ENCODE measurements around the gene SHFL. TPM values are rescaled to one million over a fixed set of nuclear protein-coding genes. Genes with fewer than 3 reads are reported as not detected.

The SHFL gene
- total RNA-seq, 1 experiment from 2014 or later, result 22.8 TPM

- no peak for DNase-seq (ENCODE audit: low read depth, low spot score)
- in situ Hi-C loops (cut with HindIII; ENCODE audit: low pct_unique_long_range_greater_than_20kb, low sequenced_read_pairs), result no loop called here
Measured at GRCh38 chr19:10083911-10084310, 2.2 kb upstream of the SHFL start.

- in situ Hi-C loops (cut with HindIII; ENCODE audit: low pct_unique_long_range_greater_than_20kb, low sequenced_read_pairs), result no loop called here
- no peak for DNase-seq (ENCODE audit: low read depth, low spot score)
Measured at GRCh38 chr19:10084803-10085202, 1.3 kb upstream of the SHFL start.

- in situ Hi-C loops (cut with HindIII; ENCODE audit: low pct_unique_long_range_greater_than_20kb, low sequenced_read_pairs), result no loop called here
- no peak for DNase-seq (ENCODE audit: low read depth, low spot score)
Measured at GRCh38 chr19:10086591-10087192, 575 bp downstream of the SHFL start.

GRCh38 chr19:10087296-10088061 is 1.4 kb downstream of the SHFL start:
- no peak for DNase-seq (ENCODE audit: low read depth, low spot score)
- in situ Hi-C loops (cut with HindIII; ENCODE audit: low pct_unique_long_range_greater_than_20kb, low sequenced_read_pairs), result no loop called here

GRCh38 chr19:10088949-10089554 is 2.9 kb downstream of the SHFL start:
- no peak for DNase-seq (ENCODE audit: low read depth, low spot score)
- in situ Hi-C loops (cut with HindIII; ENCODE audit: low pct_unique_long_range_greater_than_20kb, low sequenced_read_pairs), result no loop called here

GRCh38 chr19:10089801-10090375 is 3.8 kb downstream of the SHFL start:
- in situ Hi-C loops (cut with HindIII; ENCODE audit: low pct_unique_long_range_greater_than_20kb, low sequenced_read_pairs), result no loop called here
- no peak for DNase-seq (ENCODE audit: low read depth, low spot score)

- DNase-seq (ENCODE audit: low read depth, low spot score), result no peak
- in situ Hi-C loops (cut with HindIII; ENCODE audit: low pct_unique_long_range_greater_than_20kb, low sequenced_read_pairs), result no loop called here
Measured at GRCh38 chr19:10091370-10091687, 5.2 kb downstream of the SHFL start.

GRCh38 chr19:10091895-10092641 is 6.0 kb downstream of the SHFL start:
- in situ Hi-C loops (cut with HindIII; ENCODE audit: low pct_unique_long_range_greater_than_20kb, low sequenced_read_pairs), result no loop called here
- DNase-seq (ENCODE audit: low read depth, low spot score), result no peak

GRCh38 chr19:10092648-10093294 is 6.7 kb downstream of the SHFL start:
- in situ Hi-C loops (cut with HindIII; ENCODE audit: low pct_unique_long_range_greater_than_20kb, low sequenced_read_pairs), result no loop called here
- no peak for DNase-seq (ENCODE audit: low read depth, low spot score)

GRCh38 chr19:10093295-10094186 is 7.4 kb downstream of the SHFL start:
- in situ Hi-C loops (cut with HindIII; ENCODE audit: low pct_unique_long_range_greater_than_20kb, low sequenced_read_pairs), result no loop called here
- no peak for DNase-seq (ENCODE audit: low read depth, low spot score)

GRCh38 chr19:10095622-10095947 is 9.5 kb downstream of the SHFL start:
- in situ Hi-C loops (cut with HindIII; ENCODE audit: low pct_unique_long_range_greater_than_20kb, low sequenced_read_pairs), result no loop called here
- DNase-seq (ENCODE audit: low read depth, low spot score), result no peak

- DNase-seq (ENCODE audit: low read depth, low spot score), result peak; percentile 85
- in situ Hi-C loops (cut with HindIII; ENCODE audit: low pct_unique_long_range_greater_than_20kb, low sequenced_read_pairs), result no loop called here
Measured at GRCh38 chr19:10095948-10096614, 10.0 kb downstream of the SHFL start.

- no peak for DNase-seq (ENCODE audit: low read depth, low spot score)
- in situ Hi-C loops (cut with HindIII; ENCODE audit: low pct_unique_long_range_greater_than_20kb, low sequenced_read_pairs), result no loop called here
Measured at GRCh38 chr19:10096615-10096963, 10.5 kb downstream of the SHFL start.

GRCh38 chr19:10100163-10100785 is 14.2 kb downstream of the SHFL start:
- DNase-seq (ENCODE audit: low read depth, low spot score), result no peak
- in situ Hi-C loops (cut with HindIII; ENCODE audit: low pct_unique_long_range_greater_than_20kb, low sequenced_read_pairs), result no loop called here

- DNase-seq (ENCODE audit: low read depth, low spot score), result no peak
- in situ Hi-C loops (cut with HindIII; ENCODE audit: low pct_unique_long_range_greater_than_20kb, low sequenced_read_pairs), result no loop called here
Measured at GRCh38 chr19:10102787-10103236, 16.7 kb downstream of the SHFL start.

- in situ Hi-C loops (cut with HindIII; ENCODE audit: low pct_unique_long_range_greater_than_20kb, low sequenced_read_pairs), result no loop called here
- no peak for DNase-seq (ENCODE audit: low read depth, low spot score)
Measured at GRCh38 chr19:10104130-10104513, 18.0 kb downstream of the SHFL start.
